ENCODE data around the gene ALS2CL. TPM values are rescaled to one million over a fixed set of nuclear protein-coding genes. Genes with fewer than 3 reads are reported as not detected.

ALS2CL gene
- total RNA-seq, 1 donor from 2014 or later: 13.5 TPM

DNA sequence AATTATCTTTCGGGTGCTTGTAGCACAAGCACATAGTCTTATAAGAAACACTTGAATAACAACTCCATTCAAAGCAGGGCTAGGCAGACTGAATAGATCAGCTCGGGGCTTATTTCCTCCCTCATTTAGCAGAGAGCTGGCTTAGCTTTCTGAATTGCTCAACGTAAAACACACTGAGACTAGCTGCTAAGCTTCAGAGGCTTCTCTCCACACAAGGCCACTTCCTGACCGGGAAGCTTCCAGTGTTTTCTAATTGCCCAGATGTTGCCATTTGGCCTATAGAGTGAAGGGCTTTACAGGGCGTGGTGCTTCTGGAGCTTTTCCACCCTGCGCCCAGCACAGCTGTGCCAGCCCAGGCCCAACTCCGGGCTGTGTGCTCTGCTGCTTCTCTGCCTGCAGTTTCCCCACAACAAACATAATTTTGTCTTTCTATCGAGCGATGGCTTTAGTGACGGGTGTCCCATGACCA lies 64.5 kb downstream of the ALS2CL start:
- H3K27me3 ChIP-seq (ENCODE audit: insufficient read depth, low read length): peaks cover 5% of the 10 kb centered on the region
- H3K27ac ChIP-seq (ENCODE audit: low read depth, low read length): no peak overlapping the region
- DNase-seq (ENCODE audit: low read depth) (no peak), FAIRE-seq (peak; percentile 26)
- no peak overlapping the region for H3K4me3 ChIP-seq (ENCODE audit: insufficient read depth, low read depth, low read length)
- H2AFZ ChIP-seq (ENCODE audit: low read depth, low read length): no peak overlapping the region
- Mint-ChIP-seq H3K4me1 (ENCODE audit: low read depth, unreplicated experiment) (peaks cover 4% of the 10 kb centered on the region), H3K9me3 (ENCODE audit: unreplicated experiment) (peaks cover 4% of the 10 kb centered on the region), H3K27me3 (ENCODE audit: low read depth, unreplicated experiment) (peaks cover 7% of the 10 kb centered on the region), H3K27ac (ENCODE audit: unreplicated experiment) (peak overlapping the region; percentile 68), H3K36me3 (ENCODE audit: low read depth, unreplicated experiment) (no peaks in the 10 kb centered on the region), H3K4me3 (ENCODE audit: unreplicated experiment) (no peak overlapping the region)
- H3K9ac ChIP-seq (ENCODE audit: low read length): no peak overlapping the region
- no peaks in the 10 kb centered on the region for H3K9me3 ChIP-seq (ENCODE audit: insufficient read depth, low read depth, low read length)
- TF ChIP-seq EZH2 (IDR thresholded peaks at IDR 0.05; ENCODE audit: insufficient read depth, low read length): no peak
- no peak for TF ChIP-seq CTCF (IDR thresholded peaks at IDR 0.05; ENCODE audit: insufficient read depth, low read depth, low read length)
- no peaks in the 10 kb centered on the region for H4K20me1 ChIP-seq (ENCODE audit: insufficient read depth, low read length)
- H3K4me1 ChIP-seq (ENCODE audit: insufficient read depth, low read length): peaks cover 9% of the 10 kb centered on the region
- H3K4me2 ChIP-seq (ENCODE audit: low read length): no peak overlapping the region
- H3K79me2 ChIP-seq (ENCODE audit: insufficient read depth, low read length): no peaks in the 10 kb centered on the region
- H3K36me3 ChIP-seq (ENCODE audit: insufficient read depth, low read length): no peaks in the 10 kb centered on the region

DNA sequence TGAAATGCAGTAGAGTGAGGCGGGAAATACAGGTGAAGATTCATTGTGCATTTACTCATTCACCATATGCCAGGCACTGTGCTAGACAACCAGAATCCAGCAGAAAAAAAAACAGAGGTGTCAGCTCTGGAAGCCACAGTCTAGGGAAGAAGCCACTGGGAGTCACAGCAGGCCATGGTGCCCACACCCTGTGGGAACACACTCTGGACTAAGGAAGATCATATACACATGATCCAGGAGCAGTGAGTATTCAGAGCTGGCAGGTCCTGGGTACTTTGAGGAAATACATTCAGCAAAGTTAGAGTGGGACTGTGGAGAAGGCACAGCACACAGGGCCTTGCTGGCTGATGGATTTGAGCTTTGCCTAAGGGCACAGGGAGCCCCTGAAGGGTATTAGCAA lies 66.4 kb downstream of the ALS2CL start:
- no peak for TF ChIP-seq EZH2 (IDR thresholded peaks at IDR 0.05; ENCODE audit: insufficient read depth, low read length)
- no peak for TF ChIP-seq CTCF (IDR thresholded peaks at IDR 0.05; ENCODE audit: insufficient read depth, low read depth, low read length)
- peaks cover 2% of the 10 kb centered on the region for H3K4me1 Mint-ChIP-seq (ENCODE audit: low read depth, unreplicated experiment)
- DNase-seq (ENCODE audit: low read depth) (no peak), FAIRE-seq (no peak)
- no peak overlapping the region for H3K27ac Mint-ChIP-seq (ENCODE audit: unreplicated experiment)
- Histone ChIP-seq H4K20me1 (ENCODE audit: insufficient read depth, low read length) (no peaks in the 10 kb centered on the region), H3K27ac (ENCODE audit: low read depth, low read length) (no peak overlapping the region), H3K9ac (ENCODE audit: low read length) (no peak overlapping the region), H3K36me3 (ENCODE audit: insufficient read depth, low read length) (no peaks in the 10 kb centered on the region), H3K9me3 (ENCODE audit: insufficient read depth, low read depth, low read length) (no peaks in the 10 kb centered on the region), H3K27me3 (ENCODE audit: insufficient read depth, low read length) (peaks cover 5% of the 10 kb centered on the region), H3K4me3 (ENCODE audit: insufficient read depth, low read depth, low read length) (no peak overlapping the region), H3K4me2 (ENCODE audit: low read length) (no peak overlapping the region), H2AFZ (ENCODE audit: low read depth, low read length) (no peak overlapping the region), H3K79me2 (ENCODE audit: insufficient read depth, low read length) (no peaks in the 10 kb centered on the region), H3K4me1 (ENCODE audit: insufficient read depth, low read length) (peaks cover 9% of the 10 kb centered on the region)
- peaks cover 4% of the 10 kb centered on the region for H3K9me3 Mint-ChIP-seq (ENCODE audit: unreplicated experiment)
- no peaks in the 10 kb centered on the region for H3K36me3 Mint-ChIP-seq (ENCODE audit: low read depth, unreplicated experiment)
- peaks cover 7% of the 10 kb centered on the region for H3K27me3 Mint-ChIP-seq (ENCODE audit: low read depth, unreplicated experiment)
- H3K4me3 Mint-ChIP-seq (ENCODE audit: unreplicated experiment): no peak overlapping the region

DNA sequence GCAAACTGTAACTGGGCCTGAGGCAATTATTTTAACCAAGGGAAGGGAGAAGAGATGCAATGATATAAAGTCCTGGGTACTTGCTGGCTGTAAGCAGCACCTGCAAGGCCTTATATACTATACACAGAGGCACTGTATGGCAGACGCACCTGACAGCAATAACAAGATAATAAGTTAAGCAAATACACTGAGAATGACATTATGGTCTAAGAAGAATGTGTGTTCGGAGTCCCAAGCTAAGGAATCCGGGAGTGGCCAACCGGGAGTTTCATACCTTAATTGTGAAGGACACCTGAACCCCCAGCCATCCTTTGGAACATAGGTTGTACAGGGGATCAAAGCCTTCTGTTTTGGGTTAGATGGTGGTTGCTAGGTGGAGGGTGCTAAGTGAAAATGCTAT lies 67.4 kb downstream of the ALS2CL start:
- Histone ChIP-seq H3K4me2 (ENCODE audit: low read length) (no peak overlapping the region), H3K27ac (ENCODE audit: low read depth, low read length) (no peak overlapping the region), H3K27me3 (ENCODE audit: insufficient read depth, low read length) (peaks cover 8% of the 10 kb centered on the region), H2AFZ (ENCODE audit: low read depth, low read length) (no peak overlapping the region), H3K9me3 (ENCODE audit: insufficient read depth, low read depth, low read length) (no peaks in the 10 kb centered on the region), H3K4me1 (ENCODE audit: insufficient read depth, low read length) (peaks cover 9% of the 10 kb centered on the region), H3K9ac (ENCODE audit: low read length) (no peak overlapping the region), H3K79me2 (ENCODE audit: insufficient read depth, low read length) (no peaks in the 10 kb centered on the region), H3K36me3 (ENCODE audit: insufficient read depth, low read length) (no peaks in the 10 kb centered on the region), H4K20me1 (ENCODE audit: insufficient read depth, low read length) (no peaks in the 10 kb centered on the region), H3K4me3 (ENCODE audit: insufficient read depth, low read depth, low read length) (no peak overlapping the region)
- H3K4me1 Mint-ChIP-seq (ENCODE audit: low read depth, unreplicated experiment): peaks cover 2% of the 10 kb centered on the region
- no peaks in the 10 kb centered on the region for H3K36me3 Mint-ChIP-seq (ENCODE audit: low read depth, unreplicated experiment)
- H3K27ac Mint-ChIP-seq (ENCODE audit: unreplicated experiment): no peak overlapping the region
- peaks cover 7% of the 10 kb centered on the region for H3K27me3 Mint-ChIP-seq (ENCODE audit: low read depth, unreplicated experiment)
- DNase-seq (ENCODE audit: low read depth) (no peak), FAIRE-seq (no peak)
- TF ChIP-seq CTCF (IDR thresholded peaks at IDR 0.05; ENCODE audit: insufficient read depth, low read depth, low read length): no peak
- peaks cover 4% of the 10 kb centered on the region for H3K9me3 Mint-ChIP-seq (ENCODE audit: unreplicated experiment)
- H3K4me3 Mint-ChIP-seq (ENCODE audit: unreplicated experiment): no peak overlapping the region

Measured in astrocyte (in vitro differentiated cells and primary cell).